Activated T-cell treated with anti-CD3 and anti-CD28 coated beads, Interleukin-2, amount 50 U/mL, for 24 hours (primary cell): ENCODE measurements around the gene TRDN.
"Not testable (repeated sequence)": the region's sequence is repeated elsewhere in the genome, so short reads cannot be mapped to it uniquely, and the experiment has no call there.

Experiments used
- DNase-seq: peaks from one replicate; pipeline ENCODE4 v3.0.0-alpha.2; 2020
- H3K27ac Mint-ChIP-seq: 2 replicates; pipeline ENCODE4 v1.8.0; 2020; ENCODE audit warnings: mild to moderate bottlenecking, mixed read lengths
- H3K27me3 Mint-ChIP-seq: 2 replicates; pipeline ENCODE4 v1.8.0; 2020; ENCODE audit warnings: mixed read lengths
- H3K36me3 Mint-ChIP-seq: 2 replicates; pipeline ENCODE4 v1.8.0; 2020; ENCODE audit warnings: low read depth, mixed read lengths
- H3K4me1 Mint-ChIP-seq: 2 replicates; pipeline ENCODE4 v1.8.0; 2020; ENCODE audit warnings: low read depth, mixed read lengths
- H3K4me3 Mint-ChIP-seq: 2 replicates; pipeline ENCODE4 v1.8.0; 2020; ENCODE audit warnings: mild to moderate bottlenecking, moderate library complexity, mixed read lengths
- H3K9me3 Mint-ChIP-seq: 2 replicates; pipeline ENCODE4 v1.8.0; 2020; ENCODE audit warnings: mixed read lengths

TRDN gene

GRCh38 chr6:123594776-123595175 is 42.0 kb downstream of the TRDN start:
- no peak overlapping the region for H3K4me3 Mint-ChIP-seq
- no peak overlapping the region for H3K27ac Mint-ChIP-seq
- H3K27me3 Mint-ChIP-seq: no peaks in the 10 kb centered on the region
- DNase-seq: no peak
- no peaks in the 10 kb centered on the region for H3K36me3 Mint-ChIP-seq
- no peaks in the 10 kb centered on the region for H3K9me3 Mint-ChIP-seq
- no peaks in the 10 kb centered on the region for H3K4me1 Mint-ChIP-seq

GRCh38 chr6:123592426-123592825 is 44.3 kb downstream of the TRDN start:
- Mint-ChIP-seq H3K36me3 (no peaks in the 10 kb centered on the region), H3K4me3 (no peak overlapping the region), H3K27ac (no peak overlapping the region), H3K27me3 (no peaks in the 10 kb centered on the region), H3K4me1 (no peaks in the 10 kb centered on the region), H3K9me3 (no peaks in the 10 kb centered on the region)
- DNase-seq: no peak

DNA sequence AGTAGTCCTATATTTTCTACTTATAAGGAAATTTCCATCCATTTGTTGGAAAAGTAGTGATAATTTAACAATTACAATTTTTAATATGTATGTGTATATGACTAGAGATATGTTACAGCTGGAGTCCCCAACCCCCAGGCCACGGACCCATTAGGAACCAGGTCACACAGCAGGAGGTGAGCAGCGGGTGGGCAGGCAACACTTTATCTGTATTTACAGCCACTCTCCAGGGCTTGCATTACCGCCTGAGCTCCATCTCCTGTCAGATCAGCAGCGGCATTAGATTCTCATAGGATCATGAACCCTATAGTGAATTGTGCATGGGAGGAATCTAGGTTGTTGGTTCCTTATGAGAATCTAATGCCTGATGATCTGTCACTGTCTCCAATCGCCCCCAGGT is 46.8 kb downstream of the TRDN start:
- no peaks in the 10 kb centered on the region for H3K36me3 Mint-ChIP-seq
- no peaks in the 10 kb centered on the region for H3K27me3 Mint-ChIP-seq
- H3K27ac Mint-ChIP-seq: no peak overlapping the region
- H3K4me3 Mint-ChIP-seq: no peak overlapping the region
- no peaks in the 10 kb centered on the region for H3K4me1 Mint-ChIP-seq
- no peak for DNase-seq
- H3K9me3 Mint-ChIP-seq: no peaks in the 10 kb centered on the region

DNA sequence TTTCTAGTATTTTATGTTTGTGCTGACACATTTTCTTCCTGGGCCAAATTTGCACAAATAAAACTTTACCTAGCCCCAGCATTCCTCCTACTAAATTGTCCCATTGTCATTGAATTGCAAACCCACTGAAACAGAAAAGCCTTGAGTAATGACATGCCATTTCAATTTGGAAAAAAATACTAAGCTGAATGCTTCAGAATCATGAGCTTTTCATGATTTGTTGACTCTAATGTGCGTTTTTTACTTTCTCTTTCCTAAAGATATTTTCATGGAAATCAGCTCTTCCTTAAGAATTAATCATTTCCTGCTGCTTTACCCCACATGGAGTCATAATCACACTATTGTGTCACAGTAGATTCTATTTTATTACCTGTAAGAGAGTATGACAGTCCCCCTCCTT is 47.4 kb downstream of the TRDN start:
- DNase-seq: no peak
- Mint-ChIP-seq H3K36me3 (no peaks in the 10 kb centered on the region), H3K4me3 (no peak overlapping the region), H3K27me3 (no peaks in the 10 kb centered on the region), H3K4me1 (no peaks in the 10 kb centered on the region), H3K27ac (no peak overlapping the region), H3K9me3 (no peaks in the 10 kb centered on the region)

- Mint-ChIP-seq H3K27me3 (no peaks in the 10 kb centered on the region), H3K9me3 (no peaks in the 10 kb centered on the region), H3K36me3 (no peaks in the 10 kb centered on the region), H3K4me3 (no peak overlapping the region), H3K4me1 (no peaks in the 10 kb centered on the region), H3K27ac (no peak overlapping the region)
- DNase-seq: no peak
Measured at GRCh38 chr6:123588546-123588895, 48.2 kb downstream of the TRDN start.

DNA sequence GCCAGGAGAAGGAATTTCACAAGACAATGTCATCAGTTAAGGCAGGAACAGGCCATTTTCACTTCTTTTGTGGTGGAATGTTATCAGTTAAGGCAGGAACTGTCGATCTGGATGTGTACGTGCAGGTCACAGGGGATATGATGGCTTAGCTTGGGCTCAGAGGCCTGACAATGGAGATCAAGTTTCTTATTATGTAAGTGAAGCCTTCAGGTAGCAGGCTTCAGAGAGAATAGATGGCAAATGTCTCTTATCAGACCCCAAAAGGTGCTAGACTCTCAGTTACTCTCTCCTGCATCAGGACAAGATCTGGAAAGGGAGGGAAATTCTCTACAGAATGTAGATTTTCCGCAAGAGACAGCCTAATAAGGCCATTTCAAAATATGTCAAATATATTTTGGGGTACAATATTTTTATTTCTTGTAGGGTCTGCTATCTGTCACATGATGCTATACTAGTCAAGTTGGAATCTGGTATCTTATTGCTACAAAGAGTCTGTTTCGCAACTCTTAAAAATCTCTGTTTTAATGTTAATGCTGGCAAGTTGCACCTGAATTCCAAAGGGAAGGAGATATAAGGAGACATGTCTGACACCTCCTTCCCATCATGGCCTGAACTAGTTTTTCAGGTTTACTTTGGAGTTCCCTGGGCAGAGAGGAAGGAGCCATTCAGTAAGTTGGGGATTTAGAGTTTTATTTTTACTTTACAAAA is 48.8 kb downstream of the TRDN start:
- Mint-ChIP-seq H3K9me3 (no peaks in the 10 kb centered on the region), H3K36me3 (no peaks in the 10 kb centered on the region), H3K4me1 (no peaks in the 10 kb centered on the region)

GRCh38 chr6:123587407-123587806 is 49.3 kb downstream of the TRDN start:
- not testable (repeated sequence) for H3K4me3 Mint-ChIP-seq, H3K27ac Mint-ChIP-seq, H3K27me3 Mint-ChIP-seq, H3K36me3 Mint-ChIP-seq, H3K9me3 Mint-ChIP-seq, H3K4me1 Mint-ChIP-seq, DNase-seq

More for the DNA sequence above, 48.8 kb downstream of the TRDN start:
- no peaks in the 10 kb centered on the region for H3K27me3 Mint-ChIP-seq
- H3K4me3 Mint-ChIP-seq: no peak overlapping the region
- no peak overlapping the region for H3K27ac Mint-ChIP-seq
- no peak for DNase-seq

DNA sequence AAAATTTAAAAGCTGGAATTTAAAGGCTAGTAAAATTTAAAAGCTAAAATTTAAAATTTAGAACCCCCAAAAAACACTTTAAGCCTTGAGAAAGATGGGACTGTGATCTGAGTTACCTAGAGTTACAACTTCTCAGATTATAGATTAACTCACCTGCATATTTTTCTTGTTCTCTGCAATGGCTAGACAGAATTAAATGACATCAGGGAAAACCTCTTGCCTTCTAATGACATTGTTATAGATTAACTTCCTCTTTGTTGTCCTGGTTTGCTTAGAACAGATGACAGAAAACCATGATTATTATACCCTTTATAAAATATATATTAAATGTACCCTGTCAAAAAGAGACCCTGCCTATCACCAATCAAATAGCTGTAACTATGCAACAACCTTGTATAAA is 56.4 kb downstream of the TRDN start:
- H3K4me3 Mint-ChIP-seq: no peak overlapping the region
- H3K27me3 Mint-ChIP-seq: no peaks in the 10 kb centered on the region
- peaks cover 8% of the 10 kb centered on the region for H3K9me3 Mint-ChIP-seq
- H3K4me1 Mint-ChIP-seq: no peaks in the 10 kb centered on the region
- DNase-seq: no peak
- H3K27ac Mint-ChIP-seq: no peak overlapping the region
- no peaks in the 10 kb centered on the region for H3K36me3 Mint-ChIP-seq

GRCh38 chr6:123575188-123575587 is 61.6 kb downstream of the TRDN start:
- Mint-ChIP-seq H3K9me3 (peaks cover 12% of the 10 kb centered on the region), H3K27me3 (no peaks in the 10 kb centered on the region), H3K4me3 (no peak overlapping the region), H3K27ac (no peak overlapping the region), H3K36me3 (no peaks in the 10 kb centered on the region), H3K4me1 (no peaks in the 10 kb centered on the region)
- no peak for DNase-seq

- no peaks in the 10 kb centered on the region for H3K36me3 Mint-ChIP-seq
- no peak overlapping the region for H3K27ac Mint-ChIP-seq
- peaks cover 4% of the 10 kb centered on the region for H3K9me3 Mint-ChIP-seq
- no peak overlapping the region for H3K4me3 Mint-ChIP-seq
- H3K27me3 Mint-ChIP-seq: no peaks in the 10 kb centered on the region
- no peak for DNase-seq
- no peaks in the 10 kb centered on the region for H3K4me1 Mint-ChIP-seq
Measured at GRCh38 chr6:123570813-123571684, 65.7 kb downstream of the TRDN start.

GRCh38 chr6:123569575-123569974 is 67.2 kb downstream of the TRDN start:
- H3K27ac Mint-ChIP-seq: no peak overlapping the region
- H3K4me3 Mint-ChIP-seq: no peak overlapping the region
- peaks cover 4% of the 10 kb centered on the region for H3K9me3 Mint-ChIP-seq
- H3K36me3 Mint-ChIP-seq: no peaks in the 10 kb centered on the region
- H3K4me1 Mint-ChIP-seq: no peaks in the 10 kb centered on the region
- no peaks in the 10 kb centered on the region for H3K27me3 Mint-ChIP-seq
- DNase-seq: no peak

DNA sequence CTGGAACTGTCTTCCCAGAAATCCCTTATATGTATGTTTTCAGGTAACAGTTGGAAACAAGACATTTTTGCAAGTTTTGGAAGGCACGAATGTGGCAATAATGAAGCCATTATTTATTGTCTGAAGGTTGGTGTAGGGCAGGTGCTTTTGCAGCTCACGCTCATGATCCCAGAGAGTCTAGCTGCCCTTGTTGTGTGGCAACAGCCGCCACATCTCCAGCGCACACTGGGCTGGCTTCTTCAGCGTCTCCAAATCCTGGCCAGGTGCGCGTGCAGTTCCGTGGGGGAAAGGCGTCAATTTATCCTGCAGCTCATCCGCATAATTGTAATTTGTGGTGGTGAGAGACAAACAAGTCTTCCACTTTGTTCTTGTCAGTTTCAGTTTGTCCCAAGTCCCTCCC is 71.2 kb downstream of the TRDN start:
- H3K36me3 Mint-ChIP-seq: no peaks in the 10 kb centered on the region
- DNase-seq: no peak
- H3K4me1 Mint-ChIP-seq: no peaks in the 10 kb centered on the region
- H3K9me3 Mint-ChIP-seq: peaks cover 2% of the 10 kb centered on the region
- H3K4me3 Mint-ChIP-seq: no peak overlapping the region
- H3K27ac Mint-ChIP-seq: no peak overlapping the region
- H3K27me3 Mint-ChIP-seq: no peaks in the 10 kb centered on the region

DNA sequence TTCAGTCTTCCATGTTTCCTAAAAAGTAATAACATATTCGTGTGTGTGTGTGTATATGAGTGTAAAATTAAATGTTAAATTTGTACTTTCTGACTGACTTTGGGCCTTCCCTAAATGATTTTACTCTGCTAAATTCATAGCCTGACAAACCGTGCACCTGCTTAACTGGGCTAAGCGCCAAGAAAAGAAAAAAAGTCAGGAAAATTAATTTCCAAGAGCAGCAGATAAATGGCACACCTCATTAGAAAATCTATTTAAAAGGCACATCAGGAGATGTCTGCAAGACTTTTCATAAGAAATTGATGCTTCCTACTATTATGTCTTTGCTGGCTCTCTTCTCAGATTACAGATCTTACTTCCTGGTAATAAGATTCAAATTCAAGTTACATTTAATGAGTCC is 72.4 kb downstream of the TRDN start:
- DNase-seq: no peak
- Mint-ChIP-seq H3K9me3 (peaks cover 2% of the 10 kb centered on the region), H3K4me3 (no peak overlapping the region), H3K36me3 (no peaks in the 10 kb centered on the region), H3K27ac (no peak overlapping the region), H3K27me3 (no peaks in the 10 kb centered on the region), H3K4me1 (no peaks in the 10 kb centered on the region)

DNA sequence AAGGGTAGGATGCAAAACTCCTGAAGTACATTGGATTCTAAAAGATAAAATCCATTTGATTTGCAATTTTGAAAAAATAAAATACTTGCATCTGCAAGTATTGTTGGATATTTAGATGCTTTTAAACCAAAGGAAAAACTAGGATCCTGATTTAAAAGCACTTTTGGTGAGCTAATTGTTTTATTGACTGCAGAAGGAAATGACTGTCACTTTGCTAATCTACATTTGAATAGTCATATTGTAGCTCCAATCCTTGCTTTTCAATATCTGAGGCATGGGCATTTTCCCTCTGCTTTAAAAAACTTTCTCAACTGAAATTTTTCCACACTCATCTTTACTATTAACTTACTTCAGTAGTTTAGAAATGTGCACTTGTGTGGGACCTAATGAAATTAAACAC is 74.1 kb downstream of the TRDN start:
- Mint-ChIP-seq H3K27ac (no peak overlapping the region), H3K4me1 (no peaks in the 10 kb centered on the region), H3K9me3 (peaks cover 2% of the 10 kb centered on the region), H3K4me3 (no peak overlapping the region), H3K36me3 (no peaks in the 10 kb centered on the region), H3K27me3 (no peaks in the 10 kb centered on the region)
- no peak for DNase-seq

DNA sequence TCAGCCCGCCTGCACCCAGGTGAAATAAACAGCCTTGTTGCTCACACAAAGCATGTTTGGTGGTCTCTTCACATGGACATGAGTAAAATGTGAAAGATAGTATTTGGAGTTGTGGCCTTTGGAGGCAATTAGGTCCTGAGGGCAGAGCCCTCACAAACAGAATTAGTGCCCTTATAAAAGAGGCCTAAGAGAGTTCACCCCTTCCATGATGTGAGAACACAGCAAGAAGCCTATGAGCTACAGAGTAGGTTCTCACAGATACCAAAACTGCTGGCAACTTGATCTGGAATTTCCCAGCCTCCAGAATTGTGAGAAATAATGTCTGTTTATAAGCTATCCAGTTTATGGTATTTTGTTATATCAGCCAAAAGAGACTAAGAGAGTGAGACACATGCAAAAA is 74.5 kb downstream of the TRDN start:
- no peak for DNase-seq
- no peaks in the 10 kb centered on the region for H3K27me3 Mint-ChIP-seq
- H3K4me3 Mint-ChIP-seq: no peak overlapping the region
- H3K36me3 Mint-ChIP-seq: no peaks in the 10 kb centered on the region
- peaks cover 2% of the 10 kb centered on the region for H3K9me3 Mint-ChIP-seq
- H3K4me1 Mint-ChIP-seq: no peaks in the 10 kb centered on the region
- H3K27ac Mint-ChIP-seq: no peak overlapping the region
